WI38 (cell line): ENCODE measurements around the gene KPNA5.
A peak's percentile ranks its signal among the peaks of the same experiment; 100 is the strongest.

ENCODE experiments used
- H3K4me3 ChIP-seq: 2 replicates; pipeline ENCODE4 v1.5.1; 2011; ENCODE audit warnings: low read depth, mild to moderate bottlenecking, control low read depth, low read length
- CTCF ChIP-seq: IDR thresholded peaks from 2 replicates; pipeline ENCODE4 v1.5.1; 2012; ENCODE audit warnings: low read depth, mild to moderate bottlenecking, control low read depth, low read length

KPNA5 gene

GRCh38 chr6:116766506-116767176, 85.6 kb downstream of the KPNA5 start:
- no peak overlapping the region for H3K4me3 ChIP-seq
- TF ChIP-seq CTCF: no peak

GRCh38 chr6:116767715-116768114, 86.7 kb downstream of the KPNA5 start:
- H3K4me3 ChIP-seq: no peak overlapping the region
- no peak for TF ChIP-seq CTCF

- no peak for TF ChIP-seq CTCF
- H3K4me3 ChIP-seq: no peak overlapping the region
These were observed 91.4 kb downstream of the KPNA5 start for GRCh38 chr6:116772450-116772849.

- TF ChIP-seq CTCF: no peak
- no peak overlapping the region for H3K4me3 ChIP-seq
These were observed 92.9 kb downstream of the KPNA5 start for GRCh38 chr6:116773886-116774285.

GRCh38 chr6:116779573-116780164, 98.7 kb downstream of the KPNA5 start:
- peak; percentile 3; the same call in 1 of the 2 replicates for TF ChIP-seq CTCF
- no peak overlapping the region for H3K4me3 ChIP-seq

- no peak for TF ChIP-seq CTCF
- H3K4me3 ChIP-seq: no peak overlapping the region
These were observed 102.8 kb downstream of the KPNA5 start for GRCh38 chr6:116783852-116784251.
